Measurements from ENCODE around the gene SCN9A.

Gene SCN9A

DNA sequence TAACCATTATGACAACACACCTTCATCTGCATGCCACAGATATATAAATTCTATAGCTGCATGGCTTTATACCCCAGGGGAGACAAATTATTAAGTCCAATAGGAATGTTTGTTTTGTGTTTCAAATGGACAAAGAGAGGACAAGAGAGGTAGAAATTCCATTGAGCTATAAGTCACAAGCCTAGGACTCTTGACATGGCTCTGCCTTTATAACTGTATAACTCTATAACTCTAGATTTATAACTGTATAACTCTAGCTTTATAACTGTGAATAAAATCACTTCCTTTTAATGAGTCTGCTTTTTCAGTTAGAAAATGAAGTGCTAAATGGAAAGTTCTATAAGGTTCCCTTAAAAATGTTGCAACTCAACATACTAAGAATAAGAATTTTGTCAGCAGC lies 106.4 kb downstream of the SCN9A start:
- TF ChIP-seq FOXP2 (optimal IDR thresholded peaks at IDR 0.05; ENCODE audit: borderline replicate concordance, extremely low read depth, extremely low read length, insufficient read depth) (no peak), REST (IDR thresholded peaks at IDR 0.05; ENCODE audit: insufficient read depth in 1 of 2, low read depth in 2 of 2, low read length in 2 of 2) (no peak), POLR2AphosphoS5 (IDR thresholded peaks at IDR 0.05; ENCODE audit: low read depth, low read length) (no peak), TAF1 (IDR thresholded peaks at IDR 0.05; ENCODE audit: borderline replicate concordance, insufficient read depth, low read length) (no peak), SIN3A (IDR thresholded peaks at IDR 0.05; ENCODE audit: borderline replicate concordance, insufficient read depth, low read length) (no peak)

- TF ChIP-seq FOXP2 (optimal IDR thresholded peaks at IDR 0.05; ENCODE audit: borderline replicate concordance, extremely low read depth, extremely low read length, insufficient read depth) (no peak), TAF1 (IDR thresholded peaks at IDR 0.05; ENCODE audit: borderline replicate concordance, insufficient read depth, low read length) (no peak), REST (IDR thresholded peaks at IDR 0.05; ENCODE audit: insufficient read depth in 1 of 2, low read depth in 2 of 2, low read length in 2 of 2) (no peak), POLR2AphosphoS5 (IDR thresholded peaks at IDR 0.05; ENCODE audit: low read depth, low read length) (no peak), SIN3A (IDR thresholded peaks at IDR 0.05; ENCODE audit: borderline replicate concordance, insufficient read depth, low read length) (no peak)
Measured at GRCh38 chr2:166257859-166258258, 117.9 kb downstream of the SCN9A start.

DNA sequence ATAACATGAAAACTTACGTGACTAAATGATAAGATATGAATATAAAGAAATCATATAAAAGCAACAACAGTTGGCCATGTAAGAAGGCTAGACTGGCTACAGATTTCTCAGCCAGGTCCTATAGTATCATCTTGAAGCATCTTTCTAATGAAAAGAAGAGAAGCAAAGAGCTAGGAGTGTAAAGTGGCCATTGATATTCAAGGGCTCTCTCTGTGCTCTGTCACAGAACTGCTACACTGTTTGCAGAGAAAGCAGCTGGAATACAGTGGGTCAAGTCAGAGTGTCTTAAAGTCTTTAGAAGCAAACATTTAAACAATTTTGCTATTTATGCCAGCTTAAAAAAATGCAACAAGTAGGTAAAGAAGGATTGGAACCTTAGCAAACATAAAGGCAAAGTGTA lies 118.8 kb downstream of the SCN9A start:
- TF ChIP-seq POLR2AphosphoS5 (IDR thresholded peaks at IDR 0.05; ENCODE audit: low read depth, low read length) (no peak), TAF1 (IDR thresholded peaks at IDR 0.05; ENCODE audit: borderline replicate concordance, insufficient read depth, low read length) (no peak), REST (IDR thresholded peaks at IDR 0.05; ENCODE audit: insufficient read depth in 1 of 2, low read depth in 2 of 2, low read length in 2 of 2) (no peak), FOXP2 (optimal IDR thresholded peaks at IDR 0.05; ENCODE audit: borderline replicate concordance, extremely low read depth, extremely low read length, insufficient read depth) (no peak)

- TF ChIP-seq SIN3A (IDR thresholded peaks at IDR 0.05; ENCODE audit: borderline replicate concordance, insufficient read depth, low read length) (no peak), POLR2AphosphoS5 (IDR thresholded peaks at IDR 0.05; ENCODE audit: low read depth, low read length) (no peak), REST (IDR thresholded peaks at IDR 0.05; ENCODE audit: insufficient read depth in 1 of 2, low read depth in 2 of 2, low read length in 2 of 2) (no peak), FOXP2 (optimal IDR thresholded peaks at IDR 0.05; ENCODE audit: borderline replicate concordance, extremely low read depth, extremely low read length, insufficient read depth) (no peak), TAF1 (IDR thresholded peaks at IDR 0.05; ENCODE audit: borderline replicate concordance, insufficient read depth, low read length) (no peak)
Measured at GRCh38 chr2:166249318-166249717, 126.4 kb downstream of the SCN9A start.

GRCh38 chr2:166246901-166247300 lies 128.8 kb downstream of the SCN9A start:
- TF ChIP-seq SIN3A (IDR thresholded peaks at IDR 0.05; ENCODE audit: borderline replicate concordance, insufficient read depth, low read length) (no peak), FOXP2 (optimal IDR thresholded peaks at IDR 0.05; ENCODE audit: borderline replicate concordance, extremely low read depth, extremely low read length, insufficient read depth) (no peak), POLR2AphosphoS5 (IDR thresholded peaks at IDR 0.05; ENCODE audit: low read depth, low read length) (no peak), REST (IDR thresholded peaks at IDR 0.05; ENCODE audit: insufficient read depth in 1 of 2, low read depth in 2 of 2, low read length in 2 of 2) (no peak), TAF1 (IDR thresholded peaks at IDR 0.05; ENCODE audit: borderline replicate concordance, insufficient read depth, low read length) (no peak)
